Heart left ventricle (tissue), 13 donors: ENCODE data around the gene SNX18.

ENCODE experiments used
- CTCF ChIP-seq, 12 donors: fragments of 200-600 bp; sonication (generic) in 4 of 12; IDR thresholded peaks; one replicate each; pipeline versions ENCODE4 v1.5.0 to v1.8.0; 2018 to 2022; ENCODE audit warnings: antibody characterized with exemption in 12 of 12, mild to moderate bottlenecking in 5 of 12
- POLR2A ChIP-seq, 2 donors: fragments of 450-650 bp; IDR thresholded peaks; one replicate each; pipeline ENCODE4 v1.6.1; 2017; ENCODE audit warnings: antibody characterized with exemption in 2 of 2, mild to moderate bottlenecking in 2 of 2, moderate library complexity in 2 of 2
- donor health status: ischemic (EF 13 %, LVEDD 7.1; RV severe dilation, severe dysfunction).
- donor health status: DM: no; HTN: yes; CAD: no.
- donor health status: DM: no; HTN: no; CAD: no.
- donor health status: ischemic (EF 25% LVEDD 6.9; RV normal size, moderate dysfunction).
- donor health status: ischemic (EF 25% LVEDD 5.7; RV mildly dilated, moderate dysfunction).
- donor health status: ischemic (EF 35%, LVEDD 5.7; RV mildly dilated, moderate dysfunction).
- donor health status: nonischemic (EF 11% LVEDD 7.7; RV severe dilation, severe dysfunction).
- donor health status: DM: yes; HTN: yes; CAD: no.
- donor health status: PGD.
- donor health status: ischemic (EF 29% LVEDD 5.4; RV normal size, mild dysfunction).
- donor health status: nonischemic (EF 23%, LVEDD 6.1; RV moderate dilation, normal function).

GRCh38 chr5:54556141-54556540 lies 38.6 kb downstream of the SNX18 start:
- TF ChIP-seq POLR2A (IDR thresholded peaks at IDR 0.05) (no peak), CTCF (IDR thresholded peaks at IDR 0.05) (no peak)
